NCI-H774 (cell line): ENCODE measurements around the gene NCOR2.

Experiments
- DNase-seq: peaks from one replicate; lab custom pipeline; 2025; lab: John Stamatoyannopoulos, UW

Gene NCOR2

DNA sequence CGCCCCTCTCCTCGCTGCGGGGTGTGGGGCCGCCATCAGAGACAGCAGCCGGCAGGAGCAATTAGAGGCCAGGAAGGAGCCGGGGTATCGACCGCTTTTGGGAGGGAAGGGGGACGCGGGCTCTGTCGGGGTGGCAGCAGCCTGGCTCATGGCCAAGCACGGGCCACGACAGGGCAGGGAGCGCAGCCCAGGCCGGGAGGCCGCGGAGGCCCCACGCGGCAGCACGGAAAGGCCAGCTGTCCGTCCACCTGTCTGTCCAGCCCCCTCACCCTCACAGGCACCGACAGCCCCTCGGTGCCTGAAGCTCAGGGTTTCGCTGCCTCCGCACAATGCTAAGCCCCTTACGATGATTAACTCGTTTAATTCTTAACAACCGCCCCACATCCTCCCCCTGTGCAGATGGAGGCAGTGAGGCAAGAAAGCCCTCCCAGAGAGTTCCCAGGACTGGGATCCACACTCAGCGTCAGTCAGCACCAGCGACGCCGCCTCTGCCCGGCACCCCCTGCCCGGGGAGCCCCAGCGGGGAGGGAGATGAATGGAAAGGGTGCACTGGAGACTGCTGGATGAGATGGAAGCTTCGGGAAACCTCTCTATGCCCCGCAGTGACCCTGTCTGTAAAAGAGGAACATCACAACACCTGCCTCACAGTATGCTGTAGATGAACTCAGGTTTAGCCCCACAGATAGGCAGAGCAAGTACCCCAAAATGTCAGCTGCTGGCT, 23.7 kb downstream of the NCOR2 start:
- no peak for DNase-seq

- no peak for DNase-seq
Observed at GRCh38 chr12:124543052-124543589, 24.3 kb downstream of the NCOR2 start.

DNA sequence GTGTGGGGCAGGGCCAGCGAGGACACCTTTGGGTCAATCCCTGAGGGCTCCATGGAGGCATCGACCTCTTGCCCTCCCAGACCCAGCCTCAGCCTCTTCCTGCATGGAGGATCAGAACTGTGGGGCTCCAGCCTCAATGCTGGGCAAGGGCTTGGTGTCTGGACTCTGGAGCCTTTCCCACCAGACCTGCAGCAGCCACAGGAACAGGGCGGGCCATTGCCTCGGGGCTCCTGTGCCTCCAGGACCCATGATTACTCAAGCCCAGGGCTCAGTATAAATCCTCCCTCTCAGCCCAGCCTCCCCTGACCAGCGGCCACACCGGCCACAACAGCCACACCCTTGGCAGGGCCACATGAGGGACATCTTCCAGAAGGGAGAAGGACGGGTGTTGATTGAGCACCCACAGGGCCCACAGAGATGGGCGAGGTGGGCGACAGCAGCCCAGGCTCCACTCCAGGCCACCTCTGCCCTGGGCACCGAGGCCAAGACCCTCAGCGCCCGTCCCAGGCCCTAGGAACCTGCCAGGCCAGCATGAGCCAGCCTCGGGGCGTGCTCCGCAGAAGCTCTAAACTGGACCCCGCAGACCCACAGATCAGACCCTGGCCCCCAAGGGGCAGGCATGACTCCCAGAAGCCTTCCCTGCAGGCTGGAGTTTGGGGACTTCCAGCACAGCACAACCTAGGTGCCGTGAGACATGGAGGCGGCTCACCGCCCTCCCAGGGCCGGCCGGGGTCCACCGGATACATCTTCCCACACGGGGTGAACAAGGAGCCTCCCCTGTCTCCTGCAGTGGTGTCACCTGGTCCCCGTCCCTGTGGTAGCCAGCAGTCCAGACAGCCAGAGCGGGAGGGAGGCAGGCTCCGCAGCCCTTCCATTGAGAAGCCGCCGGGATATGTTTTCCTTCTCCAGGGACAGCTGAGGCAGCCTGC, 25.1 kb downstream of the NCOR2 start:
- DNase-seq, result no peak

DNA sequence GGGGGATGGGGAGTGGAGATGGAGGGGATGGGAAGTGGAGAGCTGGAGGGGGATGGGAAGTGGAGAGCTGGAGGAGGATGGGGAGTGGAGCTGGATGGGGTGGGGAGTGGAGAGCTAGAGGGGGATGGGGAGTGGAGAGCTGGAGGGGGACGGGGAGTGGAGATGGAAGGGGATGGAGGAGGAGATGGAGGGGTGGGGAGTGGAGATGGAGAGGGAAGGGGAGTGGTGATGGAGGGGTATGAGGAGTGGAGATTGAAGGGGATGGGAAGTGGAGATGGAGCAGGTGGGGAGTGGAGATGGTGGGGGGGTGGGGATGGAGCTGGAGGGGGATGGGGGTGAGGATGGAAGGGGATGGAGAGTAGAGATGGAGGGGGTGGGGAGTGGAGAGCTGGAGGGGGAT, 26.1 kb downstream of the NCOR2 start:
- DNase-seq, result no peak

DNA sequence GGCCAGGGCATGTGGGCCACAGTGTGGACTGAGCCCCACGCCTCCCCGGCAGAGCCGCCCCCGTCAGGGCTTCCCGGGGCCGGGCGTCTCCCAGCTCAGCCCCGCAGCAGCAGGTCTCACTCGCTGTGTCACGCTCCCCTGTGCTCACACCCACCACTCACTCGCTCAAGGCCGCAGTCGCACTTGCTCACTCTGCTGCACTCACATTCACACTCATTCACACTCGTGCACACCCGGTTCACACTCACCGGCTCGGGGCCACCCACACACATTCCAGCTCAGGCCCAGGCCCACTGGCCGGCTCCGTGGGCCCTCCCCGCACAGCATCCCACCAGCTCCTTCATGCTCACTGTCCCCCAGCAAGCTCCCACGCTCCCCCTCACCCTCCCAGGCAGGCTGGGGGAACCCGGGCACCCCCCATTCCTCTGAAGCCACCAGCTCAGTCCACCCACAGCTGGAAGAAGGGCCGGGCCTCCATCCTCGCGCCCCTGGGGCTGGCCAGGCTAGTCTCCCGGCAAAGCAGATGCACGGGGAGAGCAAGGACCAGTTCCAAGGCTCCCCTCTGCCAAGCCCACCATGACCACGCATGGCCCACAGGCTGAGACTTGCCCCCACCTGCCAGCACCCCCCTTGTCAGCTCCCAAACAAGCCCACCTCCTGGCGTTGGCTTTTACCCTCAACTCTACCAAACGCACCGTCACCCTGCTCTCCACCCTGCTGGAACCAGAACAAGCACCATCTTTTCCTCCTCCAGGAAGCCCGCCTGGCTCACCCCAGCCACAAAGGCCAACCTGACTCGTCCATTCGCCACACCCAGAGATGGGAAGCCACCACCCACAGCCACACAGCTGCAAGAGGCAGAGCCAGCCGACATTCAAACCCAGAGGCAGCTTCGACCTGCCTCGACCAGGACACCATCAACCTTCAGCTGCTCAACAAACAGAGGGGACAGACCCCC, 28.0 kb downstream of the NCOR2 start:
- no peak for DNase-seq

DNA sequence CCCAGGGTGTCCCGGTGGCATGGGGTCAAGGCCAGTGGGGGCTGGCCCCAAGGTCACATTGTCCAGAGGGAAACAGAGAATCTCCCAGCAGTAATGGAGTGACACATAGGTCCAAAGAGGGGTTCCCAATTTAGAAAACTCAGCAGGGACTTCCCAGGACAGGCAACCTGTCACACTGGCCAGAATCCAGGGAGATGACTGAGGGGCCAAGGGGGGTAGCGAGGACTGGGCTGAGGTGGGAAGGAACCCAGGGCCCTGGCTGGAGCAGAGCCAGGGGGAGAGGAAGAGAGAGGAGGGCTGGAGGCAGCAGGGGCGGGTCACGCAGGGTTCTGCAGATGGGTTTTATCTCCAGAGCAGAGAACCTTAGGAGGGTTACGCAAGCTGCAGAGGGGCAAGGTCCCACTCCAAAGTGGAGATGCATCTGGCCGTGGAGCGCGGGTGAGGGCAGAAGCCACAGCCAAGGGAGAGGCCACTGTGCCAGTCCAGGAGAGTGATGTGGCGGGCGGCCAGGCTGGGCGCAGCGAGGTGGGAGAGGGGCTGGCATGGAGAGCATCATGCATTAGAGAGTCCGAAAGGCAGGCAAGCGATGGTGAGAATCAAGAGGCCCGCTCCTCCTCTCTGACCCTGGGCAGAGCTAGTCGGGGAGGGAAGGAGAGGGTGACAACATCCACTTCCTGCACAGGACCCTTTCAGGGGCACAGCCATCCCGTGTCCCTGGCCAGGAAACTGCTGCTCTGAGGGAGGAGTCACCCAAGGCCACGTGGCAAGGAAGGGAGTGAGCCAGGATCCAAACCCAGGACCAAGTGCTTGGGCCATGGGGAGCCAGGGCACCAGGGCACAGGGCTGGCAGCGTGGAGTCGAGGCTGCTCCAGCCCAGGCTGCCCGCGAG, 29.0 kb downstream of the NCOR2 start:
- DNase-seq, result no peak

DNA sequence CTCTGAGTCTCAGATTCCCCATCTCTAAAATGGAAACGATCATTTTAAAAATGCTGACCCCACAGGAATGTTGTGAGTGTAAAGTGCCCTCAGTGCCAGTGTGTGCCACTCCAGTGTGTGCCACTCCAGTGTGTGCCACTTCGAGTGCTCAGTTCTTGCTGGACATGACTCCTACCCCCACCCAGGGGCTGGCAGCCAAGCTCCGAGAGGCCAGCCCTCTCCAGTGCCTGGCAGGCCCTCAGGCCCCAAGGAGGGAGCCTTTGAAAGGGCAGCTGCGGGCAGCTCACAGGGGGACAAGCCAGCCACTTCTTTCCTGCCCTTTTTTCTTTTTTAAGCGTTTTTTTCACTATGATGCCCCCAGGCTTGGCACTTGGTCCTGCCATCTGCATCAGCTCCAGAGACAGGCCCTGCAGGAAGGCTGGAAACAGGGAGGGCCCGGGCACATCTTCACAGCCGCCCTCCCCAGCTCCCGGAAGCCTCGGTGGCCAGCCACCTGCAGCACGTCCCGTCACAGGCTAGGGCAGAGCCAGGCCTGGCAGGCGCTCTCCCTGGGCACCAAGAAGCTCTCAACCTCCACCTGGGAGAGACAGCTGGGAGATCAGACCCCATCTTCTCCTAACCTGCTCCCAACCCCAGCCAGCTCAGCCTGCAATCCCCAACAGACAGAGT, 29.8 kb downstream of the NCOR2 start:
- no peak for DNase-seq

GRCh38 chr12:124536641-124537040, 30.8 kb downstream of the NCOR2 start:
- DNase-seq, result no peak

DNA sequence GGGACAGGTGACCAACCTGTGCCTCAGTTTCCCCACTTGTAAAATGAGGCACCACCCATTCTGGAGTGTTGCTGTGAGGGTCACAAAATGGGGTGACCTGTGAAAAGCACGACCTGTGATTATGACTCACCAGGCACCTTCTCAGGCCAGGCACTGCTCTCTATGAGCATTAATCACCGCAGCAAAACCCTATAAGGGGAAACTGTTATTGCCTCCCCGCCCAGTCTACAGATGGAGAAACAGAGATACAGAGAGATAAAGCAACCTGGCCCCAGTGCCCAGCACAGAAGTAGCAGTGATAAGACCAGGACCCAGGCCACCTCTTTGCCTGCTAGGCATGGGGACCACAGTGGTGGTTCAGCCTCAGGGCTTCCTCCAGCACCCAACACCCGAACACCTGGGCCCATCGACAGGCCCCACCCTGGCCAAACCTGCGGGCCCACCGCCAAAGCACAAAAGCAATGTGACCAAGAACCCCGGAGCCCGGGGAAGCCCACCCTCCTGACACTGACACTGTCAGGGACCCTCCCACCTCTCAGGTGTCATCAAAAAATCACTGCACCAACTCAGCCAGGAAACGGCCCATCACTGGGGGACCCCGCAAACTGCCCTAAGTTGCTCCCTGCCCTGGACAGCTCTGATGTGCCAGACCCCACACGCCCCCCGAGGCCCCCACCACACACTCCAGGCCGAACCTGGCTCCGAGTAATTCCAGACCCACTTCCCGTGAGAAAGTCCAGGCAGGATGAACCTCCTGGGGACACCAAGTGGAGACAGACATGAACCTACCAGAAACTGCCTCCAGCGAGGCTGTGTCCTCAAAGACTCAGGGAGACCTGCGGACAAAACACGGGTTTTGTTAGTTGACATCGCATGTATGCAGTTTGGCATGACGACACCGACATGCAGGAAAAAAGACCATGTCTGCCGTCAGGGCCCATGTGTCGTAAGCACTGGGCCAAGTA, 32.4 kb downstream of the NCOR2 start:
- no peak for DNase-seq

GRCh38 chr12:124533456-124533855, 34.0 kb downstream of the NCOR2 start:
- DNase-seq, result no peak

DNA sequence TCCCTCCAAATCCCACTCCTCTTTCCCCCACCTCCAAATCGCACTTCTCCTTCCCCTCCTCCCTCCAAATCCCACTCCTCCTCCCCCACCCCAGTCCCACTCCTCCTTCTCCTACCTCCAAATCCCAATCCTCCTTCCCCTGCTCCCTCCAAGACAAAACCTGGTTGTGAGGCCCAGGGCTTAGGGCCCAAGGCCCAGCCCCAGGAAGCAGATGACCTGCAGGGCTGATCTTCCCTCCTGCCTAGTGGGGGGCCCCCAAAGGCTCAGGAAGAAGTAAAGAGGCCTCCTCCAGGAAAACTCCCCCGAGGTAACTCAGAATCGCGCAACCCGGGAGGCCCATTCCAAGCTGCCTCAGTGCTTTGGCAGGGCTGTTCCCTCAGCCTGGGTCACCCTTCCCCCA, 34.4 kb downstream of the NCOR2 start:
- no peak for DNase-seq

GRCh38 chr12:124532331-124532750, 35.1 kb downstream of the NCOR2 start:
- no peak for DNase-seq

DNA sequence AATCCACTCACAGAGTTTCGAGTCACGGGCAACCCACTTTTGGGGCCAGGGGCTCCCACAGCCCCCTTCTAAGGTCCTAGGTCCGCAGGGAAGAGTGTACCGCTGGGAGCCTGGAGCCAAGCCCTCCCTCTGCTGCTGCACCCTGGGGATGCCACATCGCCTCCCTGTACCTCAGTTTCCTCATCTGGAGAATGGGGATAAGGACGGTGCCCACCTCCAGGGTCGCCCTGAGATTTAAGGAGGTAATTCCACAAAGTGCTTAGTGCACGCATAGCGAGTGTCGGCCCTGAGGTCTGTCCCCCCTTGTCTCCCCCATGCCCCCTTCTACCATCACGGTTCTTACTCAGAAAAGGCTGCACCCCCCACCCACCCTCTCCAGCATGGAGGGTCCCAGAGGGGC, 35.5 kb downstream of the NCOR2 start:
- no peak for DNase-seq

GRCh38 chr12:124531281-124531745, 36.1 kb downstream of the NCOR2 start:
- DNase-seq, result no peak

GRCh38 chr12:124530637-124531263, 36.7 kb downstream of the NCOR2 start:
- DNase-seq, result no peak

GRCh38 chr12:124529565-124530276, 37.7 kb downstream of the NCOR2 start:
- DNase-seq, result no peak

- DNase-seq, result no peak
Observed at GRCh38 chr12:124527861-124528561, 39.4 kb downstream of the NCOR2 start.
